C4-2B (cell line): ENCODE measurements around the gene ZNF837.
"Not testable (repeated sequence)": the region's sequence is repeated elsewhere in the genome, so short reads cannot be mapped to it uniquely, and the experiment has no call there.

Experiments
- H3K27ac ChIP-seq: fragments of 450-650 bp; 2 replicates; pipeline ENCODE4 v1.5.1; 2017
- ZFX ChIP-seq: fragments of 450-650 bp; IDR thresholded peaks from 2 replicates; pipeline ENCODE4 v1.6.1; 2017
- TF ChIP-seq, protein P1 (sequence below): fragments of 450-650 bp; conservative IDR thresholded peaks from 2 replicates; pipeline ENCODE4 v1.5.1; 2017; ENCODE audit warnings: mild to moderate bottlenecking

Gene ZNF837

DNA sequence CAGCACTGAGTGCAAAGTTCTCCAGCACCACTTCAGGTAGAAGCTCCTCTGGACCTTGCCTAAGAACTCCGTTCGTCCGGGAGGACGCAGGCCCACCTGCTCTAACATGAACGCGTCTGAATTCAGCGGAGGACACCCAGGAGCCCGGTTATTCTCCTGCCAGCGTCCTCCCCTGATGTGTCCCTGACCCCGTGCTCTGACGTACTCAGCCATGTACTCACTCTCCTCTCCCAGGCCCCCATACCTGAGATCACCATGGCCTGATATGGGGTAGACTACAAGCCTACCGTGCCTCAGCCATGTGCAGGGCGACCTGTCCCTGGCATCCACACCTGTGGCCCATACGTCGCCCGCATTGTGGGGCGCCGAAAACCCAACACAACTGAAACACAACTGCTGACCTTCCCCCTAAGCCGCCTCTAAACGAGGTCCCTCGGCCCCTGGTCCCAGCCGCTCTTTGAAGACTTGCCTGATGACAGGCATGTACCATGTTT, 26.9 kb upstream of the ZNF837 start:
- peak overlapping the region; percentile 88 for H3K27ac ChIP-seq

DNA sequence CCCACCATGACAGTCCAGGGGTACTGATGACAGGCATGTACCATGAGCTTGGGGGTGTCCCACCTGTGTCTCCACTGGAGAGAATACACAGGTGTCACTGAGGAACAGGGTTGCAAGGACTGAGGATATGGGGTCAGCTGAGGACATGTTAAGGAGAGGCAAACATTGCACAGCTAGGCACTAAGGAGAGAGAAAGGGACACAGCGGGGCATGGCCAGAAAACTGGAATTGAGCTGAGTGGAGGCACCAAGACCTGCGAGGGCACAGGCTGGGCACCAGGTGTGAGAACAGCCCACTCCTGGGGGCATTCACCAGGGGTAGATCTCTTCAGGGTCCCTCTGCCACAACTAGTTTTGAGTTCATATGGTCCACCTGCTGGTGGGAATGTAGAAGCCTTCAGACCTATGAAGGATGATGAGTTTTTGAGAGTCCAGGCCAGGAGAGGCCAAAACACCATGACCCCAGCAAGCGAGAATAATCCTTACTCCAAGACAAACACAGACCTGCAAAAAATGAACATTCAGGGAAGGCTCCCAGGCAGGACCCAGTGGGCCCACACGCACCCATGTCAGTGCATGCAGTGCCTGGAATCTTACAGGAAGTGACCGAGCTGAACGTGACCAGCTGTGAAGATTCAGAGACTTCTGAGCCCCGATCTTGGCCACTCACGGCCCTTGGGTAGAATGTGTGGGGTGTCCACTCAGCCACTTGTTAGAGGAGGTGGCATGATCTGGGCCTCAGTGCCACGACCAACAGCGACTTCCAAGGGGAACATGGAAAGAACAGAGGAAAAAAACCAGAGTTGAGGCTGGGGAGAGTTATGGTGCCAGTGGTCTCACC, 26.2 kb upstream of the ZNF837 start:
- peak overlapping the region; percentile 88 for H3K27ac ChIP-seq
- TF ChIP-seq, protein P1, sequence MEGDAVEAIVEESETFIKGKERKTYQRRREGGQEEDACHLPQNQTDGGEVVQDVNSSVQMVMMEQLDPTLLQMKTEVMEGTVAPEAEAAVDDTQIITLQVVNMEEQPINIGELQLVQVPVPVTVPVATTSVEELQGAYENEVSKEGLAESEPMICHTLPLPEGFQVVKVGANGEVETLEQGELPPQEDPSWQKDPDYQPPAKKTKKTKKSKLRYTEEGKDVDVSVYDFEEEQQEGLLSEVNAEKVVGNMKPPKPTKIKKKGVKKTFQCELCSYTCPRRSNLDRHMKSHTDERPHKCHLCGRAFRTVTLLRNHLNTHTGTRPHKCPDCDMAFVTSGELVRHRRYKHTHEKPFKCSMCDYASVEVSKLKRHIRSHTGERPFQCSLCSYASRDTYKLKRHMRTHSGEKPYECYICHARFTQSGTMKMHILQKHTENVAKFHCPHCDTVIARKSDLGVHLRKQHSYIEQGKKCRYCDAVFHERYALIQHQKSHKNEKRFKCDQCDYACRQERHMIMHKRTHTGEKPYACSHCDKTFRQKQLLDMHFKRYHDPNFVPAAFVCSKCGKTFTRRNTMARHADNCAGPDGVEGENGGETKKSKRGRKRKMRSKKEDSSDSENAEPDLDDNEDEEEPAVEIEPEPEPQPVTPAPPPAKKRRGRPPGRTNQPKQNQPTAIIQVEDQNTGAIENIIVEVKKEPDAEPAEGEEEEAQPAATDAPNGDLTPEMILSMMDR = no peak; the same call in 1 of the 2 replicates
- no peak for TF ChIP-seq ZFX

More for the DNA sequence above, 26.9 kb upstream of the ZNF837 start:
- TF ChIP-seq, protein P1 = no peak
- no peak for TF ChIP-seq ZFX

DNA sequence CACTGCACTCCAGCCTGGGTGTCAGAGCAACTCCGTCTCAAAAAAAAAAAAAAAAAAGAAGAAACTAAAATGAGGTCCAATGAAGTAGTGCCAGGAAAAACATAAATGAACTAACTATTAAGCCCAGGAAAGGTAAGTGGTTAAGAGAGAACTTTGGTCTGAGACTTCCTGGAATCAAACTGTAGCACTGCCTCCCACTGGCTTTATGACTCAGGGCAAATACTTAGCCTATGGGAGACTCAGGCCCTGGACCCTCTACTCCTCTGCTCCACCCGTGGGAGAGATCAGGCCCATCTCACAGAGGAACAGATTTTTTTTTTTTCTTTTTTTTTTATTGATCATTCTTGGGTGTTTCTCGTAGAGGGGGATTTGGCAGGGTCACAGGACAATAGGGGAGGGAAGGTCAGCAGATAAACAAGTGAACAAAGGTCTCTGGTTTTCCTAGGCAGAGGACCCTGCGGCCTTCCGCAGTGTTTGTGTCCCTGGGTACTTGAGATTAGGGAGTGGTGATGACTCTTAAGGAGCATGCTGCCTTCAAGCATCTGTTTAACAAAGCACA, 23.2 kb upstream of the ZNF837 start:
- not testable (repeated sequence) for H3K27ac ChIP-seq

DNA sequence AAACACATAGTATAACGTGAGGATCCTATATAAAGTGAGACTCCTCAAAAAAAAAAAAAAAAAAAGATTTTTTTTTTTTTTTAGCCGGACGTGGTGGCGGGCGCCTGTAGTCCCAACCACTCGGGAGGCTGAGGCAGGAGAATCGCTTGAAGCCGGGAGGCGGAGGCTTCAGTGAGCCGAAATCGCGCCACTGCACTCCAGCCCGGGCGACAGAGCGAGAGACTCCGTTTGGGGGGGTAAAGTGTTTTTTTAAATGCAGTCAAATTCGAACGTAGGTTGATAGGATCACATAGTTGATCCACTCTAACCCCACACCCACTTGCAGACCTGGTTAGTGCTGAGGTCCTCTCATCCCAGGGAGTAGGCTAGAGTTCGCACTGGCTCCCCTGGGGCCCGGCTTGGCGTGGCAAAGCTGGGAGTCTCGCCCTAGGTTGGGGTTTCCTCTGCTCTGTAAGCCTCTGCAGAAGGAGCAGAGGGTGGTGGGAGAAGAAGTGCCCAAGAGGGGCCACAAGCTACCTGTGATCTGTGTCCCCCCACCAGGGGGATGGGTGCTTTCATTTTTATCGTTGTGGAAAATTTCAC, 21.1 kb upstream of the ZNF837 start:
- H3K27ac ChIP-seq = peak overlapping the region; percentile 76

DNA sequence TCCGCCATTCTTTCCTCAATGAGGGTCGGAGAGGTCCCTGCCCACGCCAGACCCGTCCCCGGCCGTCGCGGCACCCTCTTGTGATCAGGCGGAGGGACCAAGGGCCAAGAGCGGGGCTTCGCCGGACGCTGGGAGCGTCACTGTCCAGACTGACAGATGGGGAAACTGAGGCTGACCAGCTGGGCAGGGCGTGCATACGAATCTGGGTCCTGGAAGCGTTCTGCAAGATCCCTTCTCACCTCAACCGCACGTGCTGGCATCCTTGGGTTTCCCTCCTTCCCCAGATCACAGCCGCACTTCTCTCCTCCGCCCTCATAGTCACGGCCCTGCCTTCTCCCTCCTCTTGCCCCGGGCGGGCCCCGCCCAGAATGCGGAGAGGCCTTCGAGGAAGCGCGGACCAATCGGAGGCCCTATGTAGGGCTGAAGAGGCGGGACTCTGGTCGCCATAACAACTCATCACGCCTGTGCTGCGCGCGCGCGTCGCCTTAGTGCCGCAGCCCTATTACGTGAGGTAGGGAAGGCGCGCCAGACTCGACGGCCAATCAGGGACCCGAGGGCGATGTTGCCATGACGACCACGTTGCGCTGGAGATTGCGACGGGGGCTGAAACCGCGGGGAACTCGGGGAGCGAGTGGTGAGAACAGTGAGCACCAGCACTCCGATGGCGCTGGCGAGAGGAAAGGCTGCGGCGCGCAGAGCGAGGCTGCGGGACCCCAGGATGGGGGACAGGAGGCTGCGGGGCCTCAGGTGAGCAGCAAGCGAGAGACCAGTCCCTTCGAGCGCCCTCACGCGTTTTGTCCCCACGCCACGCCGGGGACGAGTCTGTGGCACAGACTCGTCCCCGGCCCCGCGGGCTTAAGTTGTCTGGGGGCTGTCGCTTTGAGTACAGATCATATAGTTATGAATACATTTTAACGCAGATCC, 20.3 kb upstream of the ZNF837 start:
- peak overlapping the region; percentile 76 for H3K27ac ChIP-seq

More for the DNA sequence above, 21.1 kb upstream of the ZNF837 start:
- TF ChIP-seq ZFX = no peak
- TF ChIP-seq, protein P1 = no peak

DNA sequence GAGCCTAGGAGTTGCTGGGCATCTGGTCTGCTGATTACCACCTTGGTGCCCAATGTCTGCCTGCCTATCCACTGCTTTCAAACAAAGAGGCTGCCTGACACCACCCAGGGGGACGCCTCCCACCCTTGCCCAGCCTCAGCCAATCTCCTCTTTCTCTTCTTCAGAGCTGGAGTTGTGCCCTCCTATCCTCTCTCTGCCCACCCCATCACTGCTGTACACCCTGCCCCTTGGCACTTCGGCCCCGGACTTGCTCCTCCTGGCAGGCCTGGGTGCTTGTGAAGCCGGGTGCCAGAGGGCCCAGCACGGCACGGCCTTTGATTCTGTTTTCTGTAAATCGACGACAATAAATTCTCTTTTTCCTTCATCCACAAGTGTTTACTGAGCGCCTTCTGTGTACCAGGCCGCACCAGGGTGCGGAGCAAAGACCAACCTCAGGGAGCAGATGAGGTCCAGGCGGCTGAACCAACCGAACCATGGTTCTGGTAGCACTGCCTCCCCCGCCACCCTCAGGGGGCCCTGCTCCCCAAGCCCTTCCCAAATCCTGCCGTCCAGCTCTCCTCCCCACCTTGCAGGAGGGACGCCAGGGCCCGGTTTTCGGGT, 19.6 kb upstream of the ZNF837 start:
- TF ChIP-seq, protein P1 = no peak
- peak; percentile 34; the same call in 1 of the 2 replicates for TF ChIP-seq ZFX
- H3K27ac ChIP-seq = peak overlapping the region; percentile 76

More for the DNA sequence above, 20.3 kb upstream of the ZNF837 start:
- TF ChIP-seq, protein P1 = no peak
- no peak for TF ChIP-seq ZFX

DNA sequence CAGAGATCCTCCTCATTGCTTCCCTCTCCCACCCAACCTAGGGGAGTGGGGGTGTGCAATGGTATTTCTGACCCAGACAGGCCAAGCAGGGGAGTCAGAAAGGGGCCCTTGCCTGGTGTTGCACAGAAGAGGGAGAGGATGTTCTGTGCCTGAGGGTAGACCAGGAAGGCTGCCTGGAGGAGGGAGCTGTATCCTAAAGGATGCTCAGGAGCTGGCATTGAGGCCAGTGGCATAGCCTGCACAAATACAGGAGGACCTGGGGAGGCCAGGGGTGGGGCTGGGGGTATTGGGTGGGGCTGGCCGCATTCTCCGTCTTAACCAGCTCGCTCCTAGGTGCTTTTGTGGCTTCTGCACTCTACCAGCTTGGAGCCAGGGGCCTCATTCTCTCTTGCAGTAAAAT, 19.1 kb upstream of the ZNF837 start:
- no peak for TF ChIP-seq ZFX
- TF ChIP-seq, protein P1 = no peak
- H3K27ac ChIP-seq = peak overlapping the region; percentile 76; the same call in 1 of the 2 replicates
